Brain microvascular endothelial cell (primary cell): ENCODE results near the gene PRKAB1.

ENCODE experiments used
- DNase-seq: peaks from one replicate; pipeline ENCODE4 v3.0.0-alpha.2; 2020
- H3K27ac ChIP-seq: fragments of 250-450 bp; sonication (Bioruptor Pico); 2 replicates; pipeline ENCODE4 v1.5.1; 2020; ENCODE audit warnings: mild to moderate bottlenecking, moderate library complexity
- H3K27me3 ChIP-seq: fragments of 250-450 bp; sonication (Bioruptor Pico); replicated peaks from 2 replicates; pipeline ENCODE4 v1.5.1; 2020; ENCODE audit warnings: mild to moderate bottlenecking
- H3K36me3 ChIP-seq: fragments of 250-450 bp; sonication (Bioruptor Pico); replicated peaks from 2 replicates; pipeline ENCODE4 v1.5.1; 2020; ENCODE audit warnings: mild to moderate bottlenecking
- H3K4me3 ChIP-seq: 2 replicates; pipeline ENCODE4 v1.5.1; 2011; ENCODE audit warnings: low read depth, mild to moderate bottlenecking, control low read depth, low read length, moderate library complexity
- CTCF ChIP-seq: IDR thresholded peaks from 2 replicates; pipeline ENCODE4 v1.5.1; 2011; ENCODE audit warnings: low read depth, mild to moderate bottlenecking, moderate library complexity, low read length, control low read depth, inconsistent platforms; ENCODE audit errors: missing control alignments
- in situ Hi-C: cut with HindIII; loops from 2 replicates; pipeline ENCODE4 v1.10.0; 2017; ENCODE audit warnings: low sequenced_read_pairs, low pct_ligation_motif_present

PRKAB1 gene

GRCh38 chr12:119725523-119725922 is 57.6 kb downstream of the PRKAB1 start:
- in situ Hi-C loops: no loop called here
- DNase-seq: no peak
- no peaks in the 10 kb centered on the region for H3K36me3 ChIP-seq
- H3K27ac ChIP-seq: no peak overlapping the region
- no peak for TF ChIP-seq CTCF
- no peak overlapping the region for H3K4me3 ChIP-seq
- H3K27me3 ChIP-seq: no peaks in the 10 kb centered on the region

GRCh38 chr12:119727600-119728443 is 59.9 kb downstream of the PRKAB1 start:
- DNase-seq: no peak
- Histone ChIP-seq H3K27ac (no peak overlapping the region), H3K36me3 (no peaks in the 10 kb centered on the region), H3K4me3 (no peak overlapping the region), H3K27me3 (no peaks in the 10 kb centered on the region)
- no peak for TF ChIP-seq CTCF
- in situ Hi-C loops: no loop called here

- Histone ChIP-seq H3K4me3 (no peak overlapping the region), H3K36me3 (no peaks in the 10 kb centered on the region), H3K27ac (no peak overlapping the region), H3K27me3 (no peaks in the 10 kb centered on the region)
- no peak for TF ChIP-seq CTCF
- no peak for DNase-seq
- in situ Hi-C loops: no loop called here
Observed at GRCh38 chr12:119728444-119728745, 60.5 kb downstream of the PRKAB1 start.

- TF ChIP-seq CTCF: no peak
- no peak for DNase-seq
- Histone ChIP-seq H3K27ac (no peak overlapping the region), H3K27me3 (no peaks in the 10 kb centered on the region), H3K4me3 (no peak overlapping the region), H3K36me3 (no peaks in the 10 kb centered on the region)
- in situ Hi-C loops: no loop called here
Observed at GRCh38 chr12:119729871-119730270, 61.9 kb downstream of the PRKAB1 start.

- in situ Hi-C loops: no loop called here
- Histone ChIP-seq H3K27ac (no peak overlapping the region), H3K4me3 (no peak overlapping the region), H3K36me3 (no peaks in the 10 kb centered on the region), H3K27me3 (no peaks in the 10 kb centered on the region)
- TF ChIP-seq CTCF: no peak
- DNase-seq: no peak
Observed at GRCh38 chr12:119730381-119730780, 62.4 kb downstream of the PRKAB1 start.
